A549 (cell line): Measurements from ENCODE around the gene LRFN2. TPM values are rescaled to one million over a fixed set of nuclear protein-coding genes. Genes with fewer than 3 reads are reported as not detected.

Experiments
- ATAC-seq, 2 experiments: fragments of 200-7000 bp in 1 of 2; fragments of >200 bp in 1 of 2; cut with Nextera tagmentation in 1 of 2; cut with Tn5 transposase in 1 of 2; 3 replicates each; pipeline versions ENCODE4 v1.8.0 to v1.9.1; 2018 to 2020; ENCODE audit warnings: mild to moderate bottlenecking in 1 of 2, moderate library complexity in 1 of 2
- CTCF ChIA-PET: fragments of 300-600 bp; sonication (Branson Sonifier 250); formaldehyde crosslinking; extraction: SDS; loops from one replicate; lab custom pipeline; 2021; ENCODE audit warnings: antibody characterized with exemption, inconsistent platforms; lab: Yijun Ruan, JAX
- POLR2A ChIA-PET: fragments of 350-600 bp; formaldehyde crosslinking; extraction: SDS; loops from one replicate; lab custom pipeline; 2021; ENCODE audit warnings: antibody characterized with exemption, inconsistent platforms; lab: Yijun Ruan, JAX
- DNase-seq, 2 experiments: peaks; one replicate each; pipeline versions ENCODE4 v3.0.0 to v3.0.0-alpha.2; 2011 to 2016; ENCODE audit warnings: low read depth in 1 of 2, low spot score in 1 of 2
- FAIRE-seq: peaks from 2 replicates; lab custom pipeline; 2011; peaks lifted over from hg19 to GRCh38; lab: Jason Lieb, UNC
- H3K27ac ChIP-seq, 2 experiments: fragments of >200 bp; sonication (Bioruptor Twin); formaldehyde crosslinking; 3 replicates each; pipeline ENCODE4 v1.5.1; 2016 to 2017
- H3K4me1 ChIP-seq: fragments of >200 bp; sonication (Bioruptor Twin); formaldehyde crosslinking; 3 replicates; pipeline ENCODE4 v1.6.1; 2016
- H3K4me2 ChIP-seq: fragments of >200 bp; sonication (Bioruptor Twin); formaldehyde crosslinking; 3 replicates; pipeline ENCODE4 v1.6.1; 2016
- H3K4me3 ChIP-seq: fragments of >200 bp; sonication (Bioruptor Twin); formaldehyde crosslinking; 3 replicates; pipeline ENCODE4 v1.5.1; 2016
- H3K9me3 ChIP-seq: fragments of >200 bp; sonication (Bioruptor Twin); formaldehyde crosslinking; 3 replicates; pipeline ENCODE4 v1.6.1; 2016
- BHLHE40 ChIP-seq: IDR thresholded peaks from 2 replicates; pipeline ENCODE4 v1.6.1; 2012; ENCODE audit warnings: low read depth, low read length, inconsistent platforms
- CBX2 ChIP-seq: fragments of 200-600 bp; sonication (generic); IDR thresholded peaks from 2 replicates; pipeline ENCODE4 v1.6.1; 2016; ENCODE audit warnings: low read depth, mild to moderate bottlenecking, borderline replicate concordance
- CBX8 ChIP-seq: fragments of 200-600 bp; sonication (generic); IDR thresholded peaks from 2 replicates; pipeline ENCODE4 v1.6.1; 2016
- EHF ChIP-seq: fragments of 250-450 bp; sonication (Bioruptor Pico); IDR thresholded peaks from 2 replicates; pipeline ENCODE4 v1.5.0; 2020; ENCODE audit warnings: mild to moderate bottlenecking
- ESRRA ChIP-seq: fragments of 150-350 bp; IDR thresholded peaks from 2 replicates; pipeline ENCODE4 v1.6.1; 2014; ENCODE audit warnings: mild to moderate bottlenecking, low read length, borderline replicate concordance
- GATA3 ChIP-seq: IDR thresholded peaks from 2 replicates; pipeline ENCODE4 v1.6.1; 2012; ENCODE audit warnings: borderline replicate concordance
- HOXA7 ChIP-seq: fragments of 250-450 bp; sonication (Bioruptor Pico); IDR thresholded peaks from 2 replicates; pipeline ENCODE4 v1.5.0; 2020; ENCODE audit warnings: mild to moderate bottlenecking, moderate library complexity
- HOXB13 ChIP-seq: fragments of 250-450 bp; sonication (Bioruptor Pico); IDR thresholded peaks from 2 replicates; pipeline ENCODE4 v1.5.0; 2020; ENCODE audit warnings: low read depth, mild to moderate bottlenecking, moderate library complexity
- KDM1A ChIP-seq: fragments of 200-600 bp; sonication (generic); IDR thresholded peaks from 2 replicates; pipeline ENCODE4 v1.6.1; 2016; ENCODE audit warnings: low read depth, mild to moderate bottlenecking
- NPAS2 ChIP-seq: fragments of 250-450 bp; sonication (Bioruptor Pico); IDR thresholded peaks from 2 replicates; pipeline ENCODE4 v1.8.0; 2022; ENCODE audit warnings: mild to moderate bottlenecking, moderate library complexity, borderline replicate concordance
- POLR2AphosphoS2 ChIP-seq: conservative IDR thresholded peaks from 2 replicates; pipeline ENCODE4 v1.6.1; 2012; ENCODE audit warnings: low read length, improper control_type of control experiment, inconsistent platforms
- RAD21 ChIP-seq, 2 experiments: fragments of >200 bp in 1 of 2; sonication (Bioruptor Twin) in 1 of 2; formaldehyde crosslinking in 1 of 2; IDR thresholded peaks in 1 of 2; conservative IDR thresholded peaks in 1 of 2; 2 replicates in 1 of 2; 3 replicates in 1 of 2; pipeline ENCODE4 v1.6.1; 2012 to 2018; ENCODE audit warnings: inconsistent platforms in 1 of 2
- RARB ChIP-seq: fragments of 250-450 bp; sonication (Bioruptor Pico); IDR thresholded peaks from 2 replicates; pipeline ENCODE4 v1.8.0; 2021; ENCODE audit warnings: mild to moderate bottlenecking, moderate library complexity
- SREBF2 ChIP-seq: fragments of 450-650 bp; IDR thresholded peaks from 2 replicates; pipeline ENCODE4 v1.6.1; 2014; ENCODE audit warnings: mild to moderate bottlenecking, moderate library complexity
- TP53 ChIP-seq: fragments of 250-450 bp; sonication (Bioruptor Pico); IDR thresholded peaks from 2 replicates; pipeline ENCODE4 v1.5.0; 2021; ENCODE audit warnings: mild to moderate bottlenecking, moderate library complexity
- ZNF302 ChIP-seq: fragments of 250-450 bp; sonication (Bioruptor Pico); IDR thresholded peaks from 2 replicates; pipeline ENCODE4 v1.9.0; 2021; ENCODE audit warnings: inconsistent platforms, mild to moderate bottlenecking, moderate library complexity
- WGBS: methylation state at CpG from one replicate; pipeline ENCODE4 v1.1.6; 2017; ENCODE audit errors: missing lambda C conversion rate; 5-methylcytosine and 5-hydroxymethylcytosine counted together
- polyA plus RNA-seq, 4 experiments: library from polyadenylated mRNA; depleted of rRNA in 3 of 4; stranded (reverse); fragments of >200 nt; fragmentation: RNase III in 1 of 4; extraction: RNeasy Plus Mini Kit Qiagen cat#74134 plus additional on column Dnase treatment in 1 of 4; gene quantifications; 2 replicates in 3 of 4; 3 replicates in 1 of 4; pipeline ENCODE4 v1.2.3, GENCODE V29; 2011 to 2017
- TF ChIP-seq, protein P1 (sequence below): IDR thresholded peaks from 2 replicates; pipeline ENCODE4 v1.6.1; 2012
- TF ChIP-seq, protein P2 (sequence below): fragments of 200-600 bp; sonication (generic); IDR thresholded peaks from 2 replicates; pipeline ENCODE4 v1.6.1; 2016; ENCODE audit warnings: antibody characterized with exemption, mild to moderate bottlenecking, moderate library complexity
- TF ChIP-seq, protein P3 (sequence below): fragments of >200 bp; sonication (Bioruptor Twin); formaldehyde crosslinking; IDR thresholded peaks from 2 replicates; pipeline ENCODE4 v1.6.1; 2016
- TF ChIP-seq, protein P4 (sequence below): fragments of 250-450 bp; sonication (Bioruptor Pico); IDR thresholded peaks from 2 replicates; pipeline ENCODE4 v1.5.0; 2020; ENCODE audit warnings: low read depth, mild to moderate bottlenecking, moderate library complexity

The LRFN2 gene
- polyA plus RNA-seq, 2 of the 4 experiments (the other 2 are of a cell fraction) = not detected

DNA sequence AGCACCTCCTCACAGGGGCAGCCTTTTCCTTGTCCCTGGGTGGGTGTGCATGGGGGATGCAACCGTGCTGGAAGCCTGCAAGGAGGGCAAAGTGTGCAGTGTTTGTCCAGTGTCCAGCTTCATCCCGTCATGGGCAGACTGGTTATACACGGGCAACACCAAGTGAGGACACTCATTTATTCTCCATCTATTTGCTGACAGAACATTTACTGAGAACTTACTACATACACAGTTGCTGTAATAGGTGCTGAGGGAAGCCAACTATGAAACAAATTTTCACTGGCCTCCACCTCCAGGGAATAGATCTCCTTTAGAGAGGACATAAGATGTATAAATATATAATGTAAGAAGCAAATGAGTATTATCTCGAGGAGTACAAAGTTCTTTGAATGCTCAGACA lies 136.7 kb downstream of the LRFN2 start:
- no peak for TF ChIP-seq ESRRA
- TF ChIP-seq GATA3 = no peak
- TF ChIP-seq POLR2AphosphoS2 = no peak
- TF ChIP-seq NPAS2 = no peak
- TF ChIP-seq, protein P1, sequence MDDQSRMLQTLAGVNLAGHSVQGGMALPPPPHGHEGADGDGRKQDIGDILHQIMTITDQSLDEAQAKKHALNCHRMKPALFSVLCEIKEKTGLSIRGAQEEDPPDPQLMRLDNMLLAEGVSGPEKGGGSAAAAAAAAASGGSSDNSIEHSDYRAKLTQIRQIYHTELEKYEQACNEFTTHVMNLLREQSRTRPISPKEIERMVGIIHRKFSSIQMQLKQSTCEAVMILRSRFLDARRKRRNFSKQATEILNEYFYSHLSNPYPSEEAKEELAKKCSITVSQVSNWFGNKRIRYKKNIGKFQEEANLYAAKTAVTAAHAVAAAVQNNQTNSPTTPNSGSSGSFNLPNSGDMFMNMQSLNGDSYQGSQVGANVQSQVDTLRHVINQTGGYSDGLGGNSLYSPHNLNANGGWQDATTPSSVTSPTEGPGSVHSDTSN = no peak
- TF ChIP-seq HOXB13 (CRISPR knock-in tag) = no peak
- no peak for TF ChIP-seq BHLHE40
- TF ChIP-seq EHF (CRISPR knock-in tag) = no peak
- no peak for TF ChIP-seq SREBF2
- no peak for TF ChIP-seq HOXA7 (CRISPR knock-in tag)
- ATAC-seq = no peak
- no peak for FAIRE-seq
- no peak for DNase-seq
- no peak overlapping the region for H3K4me2 ChIP-seq
- POLR2A ChIA-PET = no interaction called here
- CTCF ChIA-PET = interaction anchor here (0.6 kb wide), 1 partner anchor 374 kb away, joined by 4 read pairs; no protein-coding TSS in a partner anchor
- 7% methylated on average over 4 of the region's 4 CpGs for WGBS
- H3K4me3 ChIP-seq = no peak overlapping the region
- H3K27ac ChIP-seq = no peak overlapping the region
- H3K9me3 ChIP-seq = no peaks in the 10 kb centered on the region
- no peaks in the 10 kb centered on the region for H3K4me1 ChIP-seq

DNA sequence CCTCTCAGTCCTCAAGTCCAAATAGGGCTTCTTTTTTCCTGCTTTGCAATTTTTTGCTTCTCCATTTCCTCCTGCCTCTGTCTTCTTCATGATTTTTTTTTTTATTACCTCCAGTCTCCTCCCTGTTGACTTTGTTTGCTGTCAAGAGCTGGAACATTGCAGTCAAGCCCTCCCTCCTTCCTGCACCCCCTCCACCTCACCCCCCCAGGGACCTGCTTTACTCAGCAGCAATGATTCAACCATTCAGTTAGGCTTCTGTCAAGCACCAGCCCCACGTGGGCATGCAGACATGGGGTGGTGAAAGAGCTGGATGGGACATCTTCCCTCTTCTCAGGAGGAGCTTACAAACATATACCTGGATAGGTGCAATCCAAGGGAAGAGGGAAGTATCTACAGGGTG lies 142.4 kb downstream of the LRFN2 start:
- TF ChIP-seq ZNF302 (CRISPR knock-in tag) (no peak), CBX8 (no peak), RAD21 (conservative IDR thresholded peaks at IDR 0.05 in 1 of 2, IDR thresholded peaks at IDR 0.05 in 1 of 2) (no peak), RARB (CRISPR knock-in tag) (no peak), TP53 (no peak), KDM1A (no peak), BHLHE40 (no peak), CBX2 (no peak)
- TF ChIP-seq, protein P2, sequence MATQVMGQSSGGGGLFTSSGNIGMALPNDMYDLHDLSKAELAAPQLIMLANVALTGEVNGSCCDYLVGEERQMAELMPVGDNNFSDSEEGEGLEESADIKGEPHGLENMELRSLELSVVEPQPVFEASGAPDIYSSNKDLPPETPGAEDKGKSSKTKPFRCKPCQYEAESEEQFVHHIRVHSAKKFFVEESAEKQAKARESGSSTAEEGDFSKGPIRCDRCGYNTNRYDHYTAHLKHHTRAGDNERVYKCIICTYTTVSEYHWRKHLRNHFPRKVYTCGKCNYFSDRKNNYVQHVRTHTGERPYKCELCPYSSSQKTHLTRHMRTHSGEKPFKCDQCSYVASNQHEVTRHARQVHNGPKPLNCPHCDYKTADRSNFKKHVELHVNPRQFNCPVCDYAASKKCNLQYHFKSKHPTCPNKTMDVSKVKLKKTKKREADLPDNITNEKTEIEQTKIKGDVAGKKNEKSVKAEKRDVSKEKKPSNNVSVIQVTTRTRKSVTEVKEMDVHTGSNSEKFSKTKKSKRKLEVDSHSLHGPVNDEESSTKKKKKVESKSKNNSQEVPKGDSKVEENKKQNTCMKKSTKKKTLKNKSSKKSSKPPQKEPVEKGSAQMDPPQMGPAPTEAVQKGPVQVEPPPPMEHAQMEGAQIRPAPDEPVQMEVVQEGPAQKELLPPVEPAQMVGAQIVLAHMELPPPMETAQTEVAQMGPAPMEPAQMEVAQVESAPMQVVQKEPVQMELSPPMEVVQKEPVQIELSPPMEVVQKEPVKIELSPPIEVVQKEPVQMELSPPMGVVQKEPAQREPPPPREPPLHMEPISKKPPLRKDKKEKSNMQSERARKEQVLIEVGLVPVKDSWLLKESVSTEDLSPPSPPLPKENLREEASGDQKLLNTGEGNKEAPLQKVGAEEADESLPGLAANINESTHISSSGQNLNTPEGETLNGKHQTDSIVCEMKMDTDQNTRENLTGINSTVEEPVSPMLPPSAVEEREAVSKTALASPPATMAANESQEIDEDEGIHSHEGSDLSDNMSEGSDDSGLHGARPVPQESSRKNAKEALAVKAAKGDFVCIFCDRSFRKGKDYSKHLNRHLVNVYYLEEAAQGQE = no peak
- TF ChIP-seq, protein P3, sequence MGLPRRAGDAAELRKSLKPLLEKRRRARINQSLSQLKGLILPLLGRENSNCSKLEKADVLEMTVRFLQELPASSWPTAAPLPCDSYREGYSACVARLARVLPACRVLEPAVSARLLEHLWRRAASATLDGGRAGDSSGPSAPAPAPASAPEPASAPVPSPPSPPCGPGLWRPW = no peak
- TF ChIP-seq, protein P4, sequence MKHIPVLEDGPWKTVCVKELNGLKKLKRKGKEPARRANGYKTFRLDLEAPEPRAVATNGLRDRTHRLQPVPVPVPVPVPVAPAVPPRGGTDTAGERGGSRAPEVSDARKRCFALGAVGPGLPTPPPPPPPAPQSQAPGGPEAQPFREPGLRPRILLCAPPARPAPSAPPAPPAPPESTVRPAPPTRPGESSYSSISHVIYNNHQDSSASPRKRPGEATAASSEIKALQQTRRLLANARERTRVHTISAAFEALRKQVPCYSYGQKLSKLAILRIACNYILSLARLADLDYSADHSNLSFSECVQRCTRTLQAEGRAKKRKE = no peak
- Histone ChIP-seq H3K4me2 (no peak overlapping the region), H3K9me3 (no peaks in the 10 kb centered on the region), H3K4me1 (no peaks in the 10 kb centered on the region), H3K27ac (no peak overlapping the region), H3K4me3 (no peak overlapping the region)
- ATAC-seq = no peak
- WGBS = 0% methylated on average over 1 of the region's 1 CpG
- FAIRE-seq = no peak
- DNase-seq = no peak
- POLR2A ChIA-PET = no interaction called here
- CTCF ChIA-PET = interaction anchor here (1.2 kb wide), 1 partner anchor 39 kb away, joined by 3 read pairs; no protein-coding TSS in a partner anchor
